Femur (tissue), 1 donor: ENCODE measurements around the gene STING1.

Experiments
- DNase-seq: peaks from one replicate; pipeline ENCODE4 v3.0.0-alpha.2; 2017

STING1 gene

GRCh38 chr5:139435676-139436075 lies 46.9 kb downstream of the STING1 start:
- DNase-seq = no peak

DNA sequence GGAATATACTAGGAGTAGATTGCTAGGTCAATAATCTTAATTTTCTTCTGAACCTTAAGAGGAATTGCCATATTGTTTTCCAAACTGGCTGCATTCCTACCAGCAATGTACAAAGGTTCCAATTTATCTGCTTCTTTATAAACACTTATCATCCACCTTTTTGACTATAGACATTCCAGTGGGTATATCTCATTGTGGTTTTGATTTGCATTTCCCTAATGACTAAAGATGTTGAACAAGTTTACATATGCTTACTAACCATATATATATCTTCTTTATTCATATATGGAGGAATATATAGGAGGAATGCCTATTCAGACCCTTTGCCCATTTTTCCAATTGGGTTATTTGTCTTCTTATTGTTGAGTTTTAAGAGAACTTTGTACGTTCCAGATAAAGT lies 50.9 kb downstream of the STING1 start:
- no peak for DNase-seq

- no peak for DNase-seq
Observed at GRCh38 chr5:139430015-139430414, 52.5 kb downstream of the STING1 start.

DNA sequence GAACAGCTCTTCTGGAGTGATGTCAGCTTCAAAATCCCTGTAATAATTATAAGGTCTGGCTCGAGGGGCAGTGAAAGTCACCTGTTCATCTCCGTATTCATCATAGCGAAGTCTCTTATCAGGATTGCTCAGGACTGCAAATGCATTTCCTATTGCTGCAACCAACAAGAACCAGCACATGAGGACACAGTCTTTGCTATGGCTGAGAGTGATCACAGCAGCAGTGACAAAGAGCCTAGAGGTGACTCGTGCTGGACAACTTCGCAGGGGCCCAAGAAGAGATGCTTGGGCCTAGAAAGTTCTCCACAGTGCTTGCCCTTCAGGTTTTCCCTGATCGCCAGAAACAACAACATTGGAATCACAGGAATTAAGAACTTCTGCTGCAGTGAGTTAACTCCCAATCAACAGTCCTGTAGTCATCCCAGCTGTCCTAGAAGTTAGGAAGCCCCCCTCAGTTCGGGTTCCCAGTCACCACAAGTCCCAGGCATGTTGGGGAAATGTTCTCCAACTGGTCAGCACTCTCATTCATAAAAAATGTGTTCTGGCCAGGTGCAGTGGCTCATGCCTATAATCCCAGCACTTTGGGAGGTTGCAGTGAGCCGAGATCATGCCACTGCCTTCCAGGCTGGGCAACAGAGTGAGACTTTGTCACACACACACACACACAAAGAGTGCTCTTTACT lies 56.2 kb downstream of the STING1 start:
- no peak for DNase-seq
